22Rv1 (cell line): ENCODE results near the gene ARPC4.

Experiments
- CTCF ChIP-seq: fragments of 450-650 bp; IDR thresholded peaks from 2 replicates; pipeline ENCODE4 v1.5.1; 2017; ENCODE audit warnings: mild to moderate bottlenecking
- ZFX ChIP-seq: fragments of 450-650 bp; IDR thresholded peaks from 2 replicates; pipeline ENCODE4 v1.6.1; 2017; ENCODE audit warnings: antibody characterized with exemption, borderline replicate concordance

- no peak for TF ChIP-seq CTCF
- TF ChIP-seq ZFX = no peak
These were observed 16.9 kb downstream of the ARPC4 start, which contains the start of gene TTLL3 for GRCh38 chr3:9809615-9810432.
